HepG2 (cell line): ENCODE data around the gene SLC26A3. TPM values are rescaled to one million over a fixed set of nuclear protein-coding genes. Genes with fewer than 3 reads are reported as not detected.

ENCODE experiments used
- ATAC-seq: fragments of 200-7000 bp; cut with Tn5 transposase; 3 replicates; pipeline ENCODE4 v1.9.1; 2020; ENCODE audit warnings: mild to moderate bottlenecking, moderate library complexity
- BruUV-seq: library from RNA; stranded (reverse); fragments of 400-500 nt; replicated peaks from 2 replicates; lab custom pipeline; 2021; lab: Mats Ljungman, UMichigan
- CTCF ChIA-PET: fragments of 300-600 bp; formaldehyde crosslinking; extraction: SDS; loops from one replicate; lab custom pipeline; 2021; ENCODE audit warnings: low total read pairs, inconsistent platforms, low intra/inter-chr PET ratio; lab: Yijun Ruan, JAX
- POLR2A ChIA-PET: fragments of 350-600 bp; sonication (Branson Sonifier 250); formaldehyde crosslinking; loops from one replicate; lab custom pipeline; 2020; ENCODE audit warnings: antibody characterized with exemption, inconsistent platforms; lab: Yijun Ruan, JAX
- DNase-seq: peaks from one replicate; pipeline ENCODE4 v3.0.0-alpha.2; 2015; ENCODE audit warnings: low spot score
- FAIRE-seq: peaks from 3 replicates; lab custom pipeline; 2011; peaks lifted over from hg19 to GRCh38; lab: Jason Lieb, UNC
- H2AFZ ChIP-seq: one replicate; pipeline ENCODE4 v1.6.1; 2011; ENCODE audit warnings: low read length, inconsistent platforms
- H3K27ac ChIP-seq: fragments of 300-600 bp; 3 replicates; pipeline ENCODE4 v1.8.0; 2011; ENCODE audit warnings: mixed run types, mild to moderate bottlenecking, mixed read lengths, low read length, inconsistent platforms; ENCODE audit not compliant: insufficient read depth; ENCODE audit errors: extremely low read length
- H3K27me3 ChIP-seq, 2 experiments: fragments of 200-600 bp in 1 of 2; 2 replicates in 1 of 2; 3 replicates in 1 of 2; pipeline versions ENCODE4 v1.6.0 to v1.8.0; 2011; ENCODE audit warnings: low read length in 2 of 2, mild to moderate bottlenecking in 2 of 2, moderate library complexity in 2 of 2, inconsistent platforms in 1 of 2; ENCODE audit not compliant: insufficient read depth in 2 of 2, control insufficient read depth in 1 of 2
- H3K36me3 ChIP-seq, 2 experiments: fragments of 200-600 bp in 1 of 2; replicated peaks in 1 of 2; 2 replicates in 1 of 2; 3 replicates in 1 of 2; pipeline versions ENCODE4 v1.5.1 to v1.8.0; 2011; ENCODE audit warnings: low read length in 2 of 2, inconsistent platforms in 1 of 2; ENCODE audit not compliant: insufficient read depth in 2 of 2, control insufficient read depth in 1 of 2
- H3K4me1 ChIP-seq: 2 replicates; pipeline ENCODE4 v1.5.1; 2012; ENCODE audit warnings: low read length, inconsistent platforms; ENCODE audit not compliant: insufficient read depth
- H3K4me2 ChIP-seq: 2 replicates; pipeline ENCODE4 v1.6.0; 2011; ENCODE audit warnings: low read depth, low read length, inconsistent platforms
- H3K4me3 ChIP-seq, 3 experiments: fragments of 200-600 bp in 1 of 3; sonication (generic), shearing (Covaris generic) in 1 of 3; replicated peaks in 1 of 3; 2 replicates each; pipeline ENCODE4 v1.5.1; 2011 to 2016; ENCODE audit warnings: low read length in 3 of 3, inconsistent platforms in 2 of 3, low read depth in 2 of 3, mild to moderate bottlenecking in 2 of 3, control low read depth in 1 of 3, mixed read lengths in 1 of 3; ENCODE audit not compliant: insufficient read depth in 1 of 3
- H3K79me2 ChIP-seq: one replicate; pipeline ENCODE4 v1.6.1; 2011; ENCODE audit warnings: low read length, inconsistent platforms; ENCODE audit not compliant: insufficient read depth
- H3K9ac ChIP-seq: 2 replicates; pipeline ENCODE4 v1.6.0; 2011; ENCODE audit warnings: mild to moderate bottlenecking, low read depth, low read length, inconsistent platforms; ENCODE audit not compliant: insufficient read depth
- H3K9me3 ChIP-seq: 2 replicates; pipeline ENCODE4 v1.5.1; 2012; ENCODE audit warnings: mild to moderate bottlenecking, low read length
- H4K20me1 ChIP-seq: 2 replicates; pipeline ENCODE4 v1.6.0; 2011; ENCODE audit warnings: inconsistent platforms, mild to moderate bottlenecking, low read length, moderate library complexity; ENCODE audit not compliant: insufficient read depth
- KMT2B ChIP-seq: IDR thresholded peaks from 2 replicates; pipeline ENCODE4 v1.6.1; 2016; ENCODE audit warnings: missing genetic modification reagents, missing compliant biosample characterization
- SRF ChIP-seq: IDR thresholded peaks from 2 replicates; pipeline ENCODE4 v1.6.1; 2011; ENCODE audit warnings: mild to moderate bottlenecking, low read depth, low read length, moderate library complexity
- TGIF2 ChIP-seq: IDR thresholded peaks from 2 replicates; pipeline ENCODE4 v1.6.1; 2016; ENCODE audit warnings: control low read depth, missing compliant biosample characterization
- USF2 ChIP-seq, 2 experiments: sonication (generic) in 1 of 2; formaldehyde crosslinking in 1 of 2; IDR thresholded peaks; 2 replicates each; pipeline versions ENCODE4 v1.5.1 to v1.6.1; 2011 to 2020; ENCODE audit warnings: borderline replicate concordance in 1 of 2, low read depth in 1 of 2, low read length in 1 of 2, mild to moderate bottlenecking in 1 of 2, missing genetic modification reagents in 1 of 2, moderate library complexity in 1 of 2
- ZNF33B ChIP-seq: sonication (generic); formaldehyde crosslinking; IDR thresholded peaks from 2 replicates; pipeline ENCODE4 v1.5.1; 2020; ENCODE audit warnings: mild to moderate bottlenecking, missing genetic modification reagents
- ZSCAN25 ChIP-seq: sonication (generic); formaldehyde crosslinking; IDR thresholded peaks from 2 replicates; pipeline ENCODE4 v1.8.0; 2022; ENCODE audit warnings: mild to moderate bottlenecking, missing genetic modification reagents
- in situ Hi-C: cut with HindIII; loops from 2 replicates; pipeline ENCODE4 v1.10.0; 2017; ENCODE audit warnings: low pct_unique_long_range_greater_than_20kb; ENCODE audit not compliant: extremely low pct_ligation_motif_present
- intact Hi-C: fragments of 100-400 bp; cut with micrococcal nuclease; formaldehyde crosslinking; loops from one replicate; pipeline ENCODE4 v1.10.0; 2022; ENCODE audit not compliant: unreplicated experiment
- polyA plus RNA-seq, 8 experiments: library from polyadenylated mRNA; depleted of rRNA in 3 of 8; stranded (reverse) in 7 of 8; unstranded in 1 of 8; fragments of >200 nt; fragmentation: Illumina TruSeq in 4 of 8; extraction: Trizol in 4 of 8; gene quantifications; 2 replicates each; pipeline versions ENCODE4 v1.2.1 to v1.2.3, GENCODE V29; 2011 to 2016; ENCODE audit warnings: low read depth in 4 of 8, missing spikeins in 1 of 8, mixed read lengths in 1 of 8; ENCODE audit not compliant: insufficient read depth in 1 of 8
- total RNA-seq, 5 experiments: library from RNA; depleted of rRNA; stranded (reverse); fragments of >200 nt; fragmentation: Illumina TruSeq; extraction: Trizol; gene quantifications; 2 replicates each; pipeline ENCODE4 v1.2.3, GENCODE V29; 2016; ENCODE audit warnings: low read depth in 1 of 5

SLC26A3 gene
- total and polyA plus RNA-seq, 2 of the 13 experiments (the other 11 are each of a cell fraction or from before 2014, with no cell fraction given) = 0.11 to 0.30 TPM

DNA sequence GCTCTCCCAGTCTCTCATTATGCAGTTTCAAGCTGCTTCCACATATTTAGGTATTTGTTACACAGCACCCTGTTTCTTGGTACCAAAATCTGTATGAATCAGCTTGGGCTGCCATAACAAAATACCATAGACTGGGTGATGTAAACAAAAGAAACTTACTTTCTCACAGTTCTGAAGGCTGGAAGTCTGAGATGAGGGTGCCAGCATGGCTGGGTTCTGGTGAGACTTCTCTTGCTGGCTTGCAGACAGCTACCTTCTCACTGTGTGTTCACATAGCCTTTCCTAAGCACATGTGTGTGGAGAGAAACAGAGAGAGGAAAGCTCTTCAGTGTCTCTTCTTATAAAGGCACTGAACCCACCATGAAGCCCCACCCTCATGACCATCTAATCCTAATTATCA, 74.7 kb downstream of the SLC26A3 start:
- no peaks in the 10 kb centered on the region for H3K79me2 ChIP-seq
- no peak overlapping the region for H3K27ac ChIP-seq
- no peak overlapping the region for H2AFZ ChIP-seq
- no peak overlapping the region for H3K4me3 ChIP-seq
- H3K9me3 ChIP-seq = no peaks in the 10 kb centered on the region
- ATAC-seq (no peak), FAIRE-seq (no peak), DNase-seq (no peak)
- H3K27me3 ChIP-seq = no peaks in the 10 kb centered on the region
- TF ChIP-seq ZSCAN25 (CRISPR knock-in tag) = no peak
- no peak for TF ChIP-seq SRF
- TF ChIP-seq ZNF33B (CRISPR knock-in tag) = no peak
- no peak for TF ChIP-seq KMT2B (CRISPR knock-in tag)
- no peak for TF ChIP-seq TGIF2 (CRISPR knock-in tag)
- TF ChIP-seq USF2 (IDR thresholded peaks at IDR 0.05; ENCODE audit: low read depth, low read length) = no peak
- no peak for TF ChIP-seq USF2 (CRISPR knock-in tag; IDR thresholded peaks at IDR 0.05; ENCODE audit: borderline replicate concordance)
- intact Hi-C loops = loop anchor here (5.0 to 10.0 kb wide), 3 partner anchors 146 to 933 kb away; partner anchors contain the start of gene BCAP29
- no peak overlapping the region for H3K4me2 ChIP-seq
- no peaks in the 10 kb centered on the region for H3K36me3 ChIP-seq
- ChIA-PET POLR2A (no interaction called here), CTCF (no interaction called here)
- H3K4me1 ChIP-seq = no peaks in the 10 kb centered on the region
- H4K20me1 ChIP-seq = no peaks in the 10 kb centered on the region
- in situ Hi-C loops = loop anchor here (25.0 kb wide), 1 partner anchor 384 kb away; no protein-coding TSS in a partner anchor
- no peak overlapping the region for H3K9ac ChIP-seq
- no TSS peak for BruUV-seq
